KOPT-K1 (cell line): ENCODE data around the gene MMP20.

Experiments
- H3K27ac ChIP-seq: fragments of 200-600 bp; sonication (generic); 2 replicates; pipeline ENCODE4 v1.5.1; 2016; ENCODE audit warnings: antibody characterized with exemption, mild to moderate bottlenecking, low read depth, low read length; ENCODE audit not compliant: poor library complexity, severe bottlenecking
- H3K36me3 ChIP-seq: fragments of 200-600 bp; sonication (generic); 2 replicates; pipeline ENCODE4 v1.5.1; 2017; ENCODE audit warnings: antibody characterized with exemption, mild to moderate bottlenecking, low read length, moderate library complexity; ENCODE audit not compliant: insufficient read depth
- H3K9me3 ChIP-seq: fragments of 200-600 bp; sonication (generic); 2 replicates; pipeline ENCODE4 v1.5.1; 2017; ENCODE audit warnings: antibody characterized with exemption, low read length, mild to moderate bottlenecking; ENCODE audit not compliant: insufficient read depth, poor library complexity, severe bottlenecking

The MMP20 gene

DNA sequence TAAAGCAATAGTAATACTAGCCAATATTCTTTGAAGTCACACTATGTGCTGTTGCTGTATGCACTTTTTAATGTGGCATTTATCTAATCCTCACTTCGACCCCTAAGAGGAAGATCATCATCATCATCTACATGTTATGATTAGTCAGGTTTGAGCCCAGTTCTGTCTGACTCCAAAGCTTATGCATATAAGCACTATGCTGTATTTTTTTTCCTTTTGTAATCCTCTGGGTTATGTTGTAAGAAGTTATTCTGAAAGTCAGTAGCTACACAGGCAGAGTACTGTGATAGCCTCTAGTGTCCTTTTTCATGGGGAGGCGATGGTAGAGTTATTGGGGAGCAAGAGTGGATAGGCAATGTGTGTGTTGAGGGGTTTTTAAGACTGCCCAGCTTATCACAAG is 11.1 kb downstream of the MMP20 start:
- Histone ChIP-seq H3K36me3 (no peaks in the 10 kb centered on the region), H3K9me3 (no peaks in the 10 kb centered on the region), H3K27ac (no peak overlapping the region)

DNA sequence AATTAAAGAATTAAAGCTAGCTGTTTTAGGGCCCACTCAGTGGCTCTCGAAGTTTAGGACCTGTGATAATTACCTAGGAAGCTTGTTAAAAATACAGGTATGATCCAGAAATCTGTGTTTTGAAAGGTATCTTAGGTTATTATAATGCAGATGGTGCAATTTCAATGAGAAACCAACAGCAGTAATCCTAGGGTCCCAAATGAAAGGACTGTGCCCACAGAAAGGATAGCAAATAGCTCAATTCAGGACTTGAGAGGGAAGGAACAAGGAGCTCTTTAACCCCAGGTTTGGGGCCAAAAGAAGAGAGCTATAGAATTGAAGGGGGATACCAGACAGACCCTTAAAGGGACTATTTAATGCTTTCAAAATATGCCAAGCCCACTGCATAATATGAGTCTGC is 11.7 kb downstream of the MMP20 start:
- Histone ChIP-seq H3K9me3 (no peaks in the 10 kb centered on the region), H3K27ac (no peak overlapping the region), H3K36me3 (no peaks in the 10 kb centered on the region)

DNA sequence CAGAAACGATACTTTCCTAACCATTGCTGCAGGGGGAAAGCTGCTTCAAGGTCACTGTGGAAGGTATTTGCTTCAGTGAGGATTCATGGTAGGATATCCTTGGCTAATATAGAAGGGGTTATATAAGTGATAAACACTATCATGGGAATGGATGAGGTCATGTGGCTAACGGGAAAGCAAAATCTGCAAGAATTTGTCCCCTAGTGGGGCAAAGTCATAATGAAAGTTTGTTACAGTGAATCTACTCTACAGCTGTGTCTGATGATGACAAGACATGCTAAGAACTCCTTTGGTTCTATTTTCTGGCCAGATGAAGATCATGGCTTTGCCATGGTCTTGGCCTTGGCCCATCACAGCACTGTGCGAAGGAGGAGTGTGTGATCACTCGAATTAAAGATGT is 13.8 kb downstream of the MMP20 start:
- Histone ChIP-seq H3K9me3 (no peaks in the 10 kb centered on the region), H3K27ac (no peak overlapping the region), H3K36me3 (no peaks in the 10 kb centered on the region)

DNA sequence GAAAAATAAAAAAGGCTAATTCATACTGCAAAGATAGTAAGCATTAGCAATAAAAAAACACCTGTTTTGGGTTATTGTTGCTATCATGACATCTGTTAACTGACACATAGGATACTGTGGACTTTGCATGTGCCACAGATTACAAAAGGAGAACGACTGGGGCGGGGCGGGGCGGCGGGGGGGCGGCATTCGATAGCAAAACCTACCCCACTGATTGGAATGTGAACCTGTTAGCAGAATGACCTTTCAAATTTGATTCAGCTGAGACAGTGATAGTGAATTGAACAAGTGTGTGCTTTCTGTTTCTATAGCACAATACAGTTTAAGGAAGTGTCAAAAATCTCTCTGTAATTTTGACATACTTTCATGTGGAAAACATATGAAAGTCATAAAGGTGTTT is 14.9 kb downstream of the MMP20 start:
- no peak overlapping the region for H3K27ac ChIP-seq
- H3K36me3 ChIP-seq: no peaks in the 10 kb centered on the region

DNA sequence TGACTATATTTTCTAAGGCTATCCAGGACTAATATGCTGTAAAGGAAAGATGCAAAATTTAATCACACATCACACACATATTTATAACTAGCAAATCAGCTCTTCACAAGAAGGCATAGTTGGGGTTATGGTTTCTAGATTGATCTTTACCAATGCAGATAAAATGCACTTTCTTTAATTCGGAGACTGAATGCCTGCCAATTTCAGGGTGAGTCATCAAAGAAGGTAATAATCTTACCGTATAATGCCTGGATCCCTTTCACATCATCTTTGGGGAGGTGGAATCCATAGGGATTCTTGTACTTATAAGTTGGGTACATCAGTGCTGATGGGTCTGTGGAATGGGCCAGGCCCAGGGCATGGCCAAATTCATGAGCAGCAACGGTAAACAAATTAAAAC is 16.4 kb downstream of the MMP20 start:
- no peaks in the 10 kb centered on the region for H3K9me3 ChIP-seq

More for the DNA sequence above, 14.9 kb downstream of the MMP20 start:
- H3K9me3 ChIP-seq: no peaks in the 10 kb centered on the region

DNA sequence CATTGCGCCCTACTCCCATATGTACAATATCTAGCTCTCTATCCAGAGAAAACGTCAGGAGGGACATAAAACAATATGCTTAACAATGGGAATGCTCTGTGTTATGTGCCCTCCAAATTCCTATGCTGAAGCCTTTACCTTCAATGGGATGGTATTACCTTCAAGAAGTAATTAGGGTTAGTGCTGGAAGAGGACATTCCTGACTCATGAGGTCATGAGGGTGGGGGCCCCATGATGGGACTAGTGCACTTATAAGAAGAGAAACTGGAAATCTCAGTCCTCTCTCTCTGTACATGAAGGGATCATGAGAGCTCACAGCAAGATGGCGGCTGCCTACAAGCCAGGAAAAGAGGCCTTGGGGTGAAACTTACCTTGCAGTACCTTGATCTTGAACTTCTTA is 20.3 kb downstream of the MMP20 start:
- H3K9me3 ChIP-seq: no peaks in the 10 kb centered on the region
- no peak overlapping the region for H3K27ac ChIP-seq

More for the DNA sequence above, 16.4 kb downstream of the MMP20 start:
- no peaks in the 10 kb centered on the region for H3K36me3 ChIP-seq
- H3K27ac ChIP-seq: no peak overlapping the region

DNA sequence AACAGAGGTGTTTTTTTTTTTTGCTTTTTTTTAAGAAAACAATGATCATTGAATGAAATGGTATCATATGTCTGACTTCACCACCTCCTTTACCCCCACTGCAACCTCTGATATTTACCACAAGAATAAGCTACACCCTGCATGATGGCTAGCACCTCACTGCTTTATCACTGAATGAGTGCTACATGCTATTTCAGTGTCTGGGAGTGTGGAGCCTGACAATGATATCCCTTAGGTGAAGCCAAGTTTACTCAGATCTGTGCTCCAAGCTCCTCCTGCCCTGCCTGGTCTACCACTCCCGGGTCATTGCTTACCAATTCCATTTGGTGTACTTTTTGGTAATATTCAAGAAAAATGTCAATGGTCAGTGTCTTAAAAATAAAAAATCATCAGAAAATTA is 21.1 kb downstream of the MMP20 start:
- no peak overlapping the region for H3K27ac ChIP-seq
- no peaks in the 10 kb centered on the region for H3K9me3 ChIP-seq

More for the DNA sequence above, 20.3 kb downstream of the MMP20 start:
- H3K36me3 ChIP-seq: no peaks in the 10 kb centered on the region

DNA sequence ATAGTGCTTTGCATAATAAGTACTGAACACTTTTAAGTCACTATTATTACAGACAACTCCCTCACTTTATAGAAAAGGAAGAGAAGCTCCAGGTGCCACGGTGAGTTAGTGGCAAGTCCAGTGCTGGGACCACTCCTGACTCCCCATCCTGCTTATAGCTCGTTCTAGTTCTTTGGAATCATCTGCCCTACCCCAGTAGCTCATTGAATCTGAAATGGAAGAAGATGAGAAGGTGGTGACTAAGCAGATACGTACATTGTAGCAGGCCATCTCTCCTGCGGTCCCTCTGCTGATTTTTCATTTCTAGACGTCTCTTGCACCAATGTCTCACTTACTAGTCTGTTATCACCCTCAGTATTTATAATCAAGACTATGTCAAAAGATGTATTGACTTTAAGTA is 21.6 kb downstream of the MMP20 start:
- Histone ChIP-seq H3K27ac (no peak overlapping the region), H3K9me3 (no peaks in the 10 kb centered on the region), H3K36me3 (no peaks in the 10 kb centered on the region)

More for the DNA sequence above, 21.1 kb downstream of the MMP20 start:
- no peaks in the 10 kb centered on the region for H3K36me3 ChIP-seq

DNA sequence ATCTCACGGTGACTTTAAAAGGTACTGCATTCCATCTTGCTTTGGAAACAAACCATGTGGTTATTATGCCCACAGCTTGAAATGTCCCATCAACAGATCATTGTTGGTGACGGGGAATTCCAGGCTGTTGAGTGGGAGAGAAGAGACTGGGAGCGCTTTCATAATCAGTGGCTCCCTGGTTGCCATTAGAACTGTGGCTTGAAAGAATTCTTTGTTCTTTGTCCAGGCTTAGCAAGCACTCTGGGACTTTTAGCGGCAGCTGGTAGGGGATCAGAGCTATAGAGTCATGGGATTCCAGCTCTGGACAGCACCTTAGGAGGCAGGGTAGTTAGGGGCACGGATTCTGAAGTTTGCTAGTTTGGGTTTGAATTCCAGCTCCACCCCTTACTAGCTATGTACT is 22.0 kb downstream of the MMP20 start:
- Histone ChIP-seq H3K27ac (no peak overlapping the region), H3K36me3 (no peaks in the 10 kb centered on the region), H3K9me3 (no peaks in the 10 kb centered on the region)

DNA sequence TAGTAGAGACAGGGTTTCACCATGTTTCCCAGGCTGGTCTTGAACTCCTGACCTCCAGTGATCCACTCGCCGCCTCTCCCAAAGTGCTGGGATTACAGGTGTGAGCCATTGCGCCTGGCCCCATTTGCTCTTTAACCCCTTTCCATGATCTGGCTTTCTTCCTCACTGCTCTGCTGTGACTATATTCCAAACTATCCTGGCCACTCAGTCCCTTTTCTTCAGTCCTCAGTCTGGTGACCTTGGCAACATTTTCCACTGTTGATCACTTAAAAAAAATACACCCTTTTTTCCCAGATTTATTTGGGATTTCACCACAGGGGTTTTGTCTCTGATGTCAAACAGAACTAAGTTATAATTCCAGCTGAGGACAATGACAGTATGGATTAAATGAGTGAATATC is 24.5 kb downstream of the MMP20 start:
- H3K36me3 ChIP-seq: no peaks in the 10 kb centered on the region
- no peaks in the 10 kb centered on the region for H3K9me3 ChIP-seq
- no peak overlapping the region for H3K27ac ChIP-seq

DNA sequence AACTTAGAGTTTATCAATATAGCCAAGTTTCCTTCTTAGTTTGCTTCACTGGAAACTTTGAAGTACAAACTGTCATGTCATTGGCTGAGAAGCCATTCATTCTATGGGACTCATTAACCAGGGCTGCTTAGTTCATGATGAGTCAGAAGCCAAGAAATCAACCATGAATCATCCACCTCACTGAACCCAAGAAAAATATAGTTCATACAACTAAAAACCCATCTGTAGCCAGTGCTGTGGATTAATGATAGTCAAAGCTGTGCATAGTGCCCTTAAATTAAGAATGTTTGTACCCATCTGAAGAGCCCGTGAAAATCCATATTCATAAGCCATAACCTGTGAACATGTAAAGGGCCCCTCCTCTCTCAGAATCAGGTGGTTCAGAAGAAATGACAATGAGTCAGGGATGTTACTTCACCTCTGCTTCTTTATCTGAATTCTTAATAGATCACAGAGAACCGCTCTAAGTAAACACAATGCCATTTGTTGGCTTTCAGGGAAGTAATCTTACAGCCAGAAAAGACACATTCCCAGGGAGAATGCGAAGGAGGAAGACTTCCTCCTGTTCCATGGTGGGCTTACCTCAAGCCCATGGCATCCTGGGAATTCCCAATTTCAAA is 25.4 kb downstream of the MMP20 start:
- H3K9me3 ChIP-seq: no peaks in the 10 kb centered on the region
- no peaks in the 10 kb centered on the region for H3K36me3 ChIP-seq
- H3K27ac ChIP-seq: no peak overlapping the region

DNA sequence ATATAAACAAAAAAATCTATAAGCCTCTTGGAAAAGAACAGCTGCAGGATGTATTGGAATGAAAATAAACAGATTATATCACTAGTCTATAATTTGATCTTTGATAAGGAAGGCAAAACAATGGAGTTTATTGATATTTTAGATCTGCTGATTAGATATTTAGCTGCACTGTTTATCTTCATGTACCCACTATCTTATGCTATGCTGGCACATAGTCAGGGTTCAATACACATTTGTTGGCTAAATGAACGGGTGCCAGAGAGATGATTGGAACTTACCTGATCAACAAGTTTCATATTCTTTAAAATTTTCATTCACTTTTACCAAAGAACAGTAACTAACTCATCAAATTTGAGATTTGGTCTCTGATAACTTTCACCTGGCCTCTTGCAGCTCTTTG is 26.9 kb downstream of the MMP20 start:
- Histone ChIP-seq H3K36me3 (no peaks in the 10 kb centered on the region), H3K27ac (no peak overlapping the region), H3K9me3 (no peaks in the 10 kb centered on the region)

DNA sequence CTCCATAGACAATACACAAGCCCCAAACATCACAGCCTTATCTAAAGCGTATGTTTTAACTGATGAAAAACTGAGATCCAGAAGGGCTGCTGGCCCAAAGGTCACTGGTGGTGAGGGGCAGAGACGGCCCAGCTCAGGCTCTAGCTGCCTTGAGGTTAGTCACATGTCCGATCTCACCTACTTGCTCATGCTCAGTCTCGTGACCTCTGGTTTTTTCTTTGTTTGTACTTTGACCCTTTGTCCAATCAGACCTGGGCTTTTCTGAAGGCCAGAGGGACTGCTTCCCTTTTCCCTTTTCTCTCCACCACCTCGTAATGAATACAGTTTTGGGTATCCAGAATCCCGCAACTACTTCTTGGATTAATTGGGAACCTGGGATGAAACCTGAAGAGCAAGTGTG is 28.6 kb downstream of the MMP20 start:
- H3K36me3 ChIP-seq: no peaks in the 10 kb centered on the region
- H3K27ac ChIP-seq: no peak overlapping the region
- no peaks in the 10 kb centered on the region for H3K9me3 ChIP-seq

DNA sequence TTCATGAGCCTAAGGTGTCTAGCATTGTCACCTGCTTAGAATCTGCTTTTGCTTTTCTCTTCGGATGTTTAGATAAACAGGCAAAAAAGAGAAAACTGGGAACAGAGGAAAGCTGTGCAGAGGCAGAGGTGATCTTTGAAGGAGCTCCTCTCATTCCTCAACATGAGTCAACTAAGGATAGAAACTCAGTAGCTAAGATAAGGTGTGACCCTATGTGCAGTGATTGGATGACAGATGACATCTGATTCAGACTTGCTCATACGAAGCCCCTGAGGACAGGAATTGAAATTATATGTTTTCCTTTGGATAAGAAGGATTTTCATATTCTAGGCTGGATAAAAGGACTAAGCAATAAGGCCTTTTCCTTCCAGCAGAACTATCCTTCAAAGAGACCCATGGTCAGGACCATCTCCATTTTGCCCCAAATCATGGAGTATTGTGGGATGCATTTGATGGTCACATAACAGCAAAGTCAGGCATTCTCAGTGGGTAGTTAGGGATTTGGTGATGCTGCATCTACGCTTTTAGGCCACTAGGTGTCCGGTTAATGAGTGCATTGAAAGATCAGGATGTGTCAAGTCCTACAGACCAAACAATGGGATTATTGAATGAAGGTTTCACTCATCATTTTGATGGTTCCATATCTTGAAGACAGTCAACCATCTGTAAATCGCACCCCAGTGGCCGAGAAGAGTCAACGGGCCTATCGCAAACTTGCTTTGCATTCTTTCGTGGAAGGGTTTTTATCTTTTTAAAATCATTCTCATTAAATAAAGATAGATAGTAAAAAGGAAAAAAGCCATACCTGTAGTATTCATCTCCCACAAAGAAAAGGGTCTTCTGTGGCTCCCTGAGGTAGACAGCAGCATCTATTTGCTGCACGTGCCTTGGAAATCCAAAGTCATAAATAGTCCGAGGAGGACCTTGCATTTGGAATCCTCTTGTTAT is 32.2 kb downstream of the MMP20 start:
- no peaks in the 10 kb centered on the region for H3K9me3 ChIP-seq

DNA sequence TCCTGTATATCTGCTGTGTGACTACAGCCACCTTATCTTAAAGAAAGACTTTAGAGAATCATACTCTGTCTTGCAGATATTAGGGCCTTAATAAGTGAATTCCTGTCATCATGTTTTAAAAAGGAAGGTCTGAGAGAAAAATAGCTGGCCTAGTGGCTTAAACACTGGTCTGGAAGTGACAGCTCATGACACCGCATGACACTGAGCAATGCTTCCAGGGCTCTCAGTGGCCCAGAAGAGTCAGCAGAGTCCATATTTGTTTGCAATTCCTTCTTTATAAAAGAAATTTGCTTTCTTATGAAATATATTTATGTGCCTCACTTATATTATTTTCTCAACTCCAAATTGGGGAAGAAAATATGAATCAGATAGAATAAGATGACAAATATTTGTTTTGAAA is 33.0 kb downstream of the MMP20 start:
- no peaks in the 10 kb centered on the region for H3K36me3 ChIP-seq
- H3K9me3 ChIP-seq: no peaks in the 10 kb centered on the region
- H3K27ac ChIP-seq: no peak overlapping the region

More for the DNA sequence above, 32.2 kb downstream of the MMP20 start:
- Histone ChIP-seq H3K36me3 (no peaks in the 10 kb centered on the region), H3K27ac (no peak overlapping the region)
